HepG2 (cell line): Measurements from ENCODE around the gene HSPB7. TPM values are rescaled to one million over a fixed set of nuclear protein-coding genes. Genes with fewer than 3 reads are reported as not detected.

Experiments used
- ARNTL ChIP-seq: sonication (generic); formaldehyde crosslinking; IDR thresholded peaks from 2 replicates; pipeline ENCODE4 v1.4.0; 2020; ENCODE audit warnings: mild to moderate bottlenecking, missing genetic modification reagents
- BORCS8-MEF2B ChIP-seq: sonication (generic); formaldehyde crosslinking; IDR thresholded peaks from 2 replicates; pipeline ENCODE4 v1.8.0; 2022; ENCODE audit warnings: mild to moderate bottlenecking, missing genetic modification reagents
- CEBPZ ChIP-seq: IDR thresholded peaks from 2 replicates; pipeline ENCODE4 v1.6.1; 2012; ENCODE audit warnings: low read length, improper control_type of control experiment
- ETV6 ChIP-seq: sonication (generic); formaldehyde crosslinking; conservative IDR thresholded peaks from 2 replicates; pipeline ENCODE4 v1.4.0; 2020; ENCODE audit warnings: missing genetic modification reagents
- HOXD1 ChIP-seq: sonication (generic); formaldehyde crosslinking; IDR thresholded peaks from 2 replicates; pipeline ENCODE4 v1.5.0; 2020; ENCODE audit warnings: missing genetic modification reagents
- MEF2D ChIP-seq: sonication (generic); formaldehyde crosslinking; IDR thresholded peaks from 2 replicates; pipeline ENCODE4 v1.5.1; 2020; ENCODE audit warnings: mild to moderate bottlenecking, missing genetic modification reagents
- MYPOP ChIP-seq: sonication (generic); formaldehyde crosslinking; IDR thresholded peaks from 2 replicates; pipeline ENCODE4 v1.8.1; 2023; ENCODE audit warnings: mild to moderate bottlenecking, moderate library complexity, missing genetic modification reagents
- NPAS2 ChIP-seq: sonication (generic); formaldehyde crosslinking; IDR thresholded peaks from 2 replicates; pipeline ENCODE4 v1.8.0; 2022; ENCODE audit warnings: mild to moderate bottlenecking, missing genetic modification reagents, borderline replicate concordance
- SETDB1 ChIP-seq: sonication (generic); formaldehyde crosslinking; IDR thresholded peaks from 2 replicates; pipeline ENCODE4 v1.5.1; 2020; ENCODE audit warnings: missing genetic modification reagents, mild to moderate bottlenecking, borderline replicate concordance
- SMC3 ChIP-seq: IDR thresholded peaks from 2 replicates; pipeline ENCODE4 v1.6.1; 2011; ENCODE audit warnings: low read length, improper control_type of control experiment
- STAG1 ChIP-seq: sonication (generic); formaldehyde crosslinking; IDR thresholded peaks from 2 replicates; pipeline ENCODE4 v1.4.0; 2020; ENCODE audit warnings: missing genetic modification reagents
- THRA ChIP-seq: sonication (generic); formaldehyde crosslinking; IDR thresholded peaks from 2 replicates; pipeline ENCODE4 v1.4.0; 2020; ENCODE audit warnings: missing genetic modification reagents, borderline replicate concordance
- ZFX ChIP-seq: sonication (generic); formaldehyde crosslinking; IDR thresholded peaks from 2 replicates; pipeline ENCODE4 v1.4.0; 2020; ENCODE audit warnings: mild to moderate bottlenecking, low read depth, missing genetic modification reagents, moderate library complexity
- ZMYM3 ChIP-seq: sonication (generic); formaldehyde crosslinking; IDR thresholded peaks from 2 replicates; pipeline ENCODE4 v1.5.1; 2020; ENCODE audit warnings: mild to moderate bottlenecking, missing genetic modification reagents
- ZNF17 ChIP-seq: sonication (generic); formaldehyde crosslinking; IDR thresholded peaks from 2 replicates; pipeline ENCODE4 v1.5.0; 2020; ENCODE audit warnings: mild to moderate bottlenecking, missing genetic modification reagents
- ZNF235 ChIP-seq: sonication (generic); formaldehyde crosslinking; IDR thresholded peaks from 2 replicates; pipeline ENCODE4 v1.8.1; 2023; ENCODE audit warnings: mild to moderate bottlenecking, missing genetic modification reagents, borderline replicate concordance
- ZNF281 ChIP-seq: sonication (generic); formaldehyde crosslinking; IDR thresholded peaks from 2 replicates; pipeline ENCODE4 v1.4.0; 2020; ENCODE audit warnings: missing genetic modification reagents, borderline replicate concordance
- ZNF350 ChIP-seq: sonication (generic); formaldehyde crosslinking; IDR thresholded peaks from 2 replicates; pipeline ENCODE4 v1.4.0; 2020; ENCODE audit warnings: mild to moderate bottlenecking, low read depth, missing genetic modification reagents, borderline replicate concordance
- ZNF670 ChIP-seq: sonication (generic); formaldehyde crosslinking; IDR thresholded peaks from 2 replicates; pipeline ENCODE4 v1.8.0; 2022; ENCODE audit warnings: mild to moderate bottlenecking, missing genetic modification reagents, borderline replicate concordance
- ZNF777 ChIP-seq: sonication (generic); formaldehyde crosslinking; IDR thresholded peaks from 2 replicates; pipeline ENCODE4 v1.4.0; 2020; ENCODE audit warnings: missing genetic modification reagents
- polyA plus RNA-seq, 8 experiments: library from polyadenylated mRNA; depleted of rRNA in 3 of 8; stranded (reverse) in 7 of 8; unstranded in 1 of 8; fragments of >200 nt; fragmentation: Illumina TruSeq in 4 of 8; extraction: Trizol in 4 of 8; gene quantifications; 2 replicates each; pipeline versions ENCODE4 v1.2.1 to v1.2.3, GENCODE V29; 2011 to 2016; ENCODE audit warnings: low read depth in 4 of 8, missing spikeins in 1 of 8, mixed read lengths in 1 of 8; ENCODE audit not compliant: insufficient read depth in 1 of 8
- total RNA-seq, 5 experiments: library from RNA; depleted of rRNA; stranded (reverse); fragments of >200 nt; fragmentation: Illumina TruSeq; extraction: Trizol; gene quantifications; 2 replicates each; pipeline ENCODE4 v1.2.3, GENCODE V29; 2016; ENCODE audit warnings: low read depth in 1 of 5

The HSPB7 gene
- total and polyA plus RNA-seq, 2 of the 13 experiments (the other 11 are each of a cell fraction or from before 2014, with no cell fraction given) = 0.20 TPM; not detected in 1

GRCh38 chr1:16055613-16056520 is 38.0 kb upstream of the HSPB7 start (continued):
- no peak for TF ChIP-seq ZNF777 (CRISPR knock-in tag)
- no peak for TF ChIP-seq BORCS8-MEF2B (CRISPR knock-in tag)
- TF ChIP-seq MYPOP = no peak
- no peak for TF ChIP-seq ZNF17 (CRISPR knock-in tag)
- TF ChIP-seq THRA (CRISPR knock-in tag) = peak; percentile 15; the same call in 1 of the 2 replicates
- no peak for TF ChIP-seq ZNF235 (CRISPR knock-in tag)
- TF ChIP-seq ARNTL (CRISPR knock-in tag) = no peak
- no peak for TF ChIP-seq NPAS2 (CRISPR knock-in tag)
- TF ChIP-seq ZMYM3 (CRISPR knock-in tag) = no peak
- TF ChIP-seq ZNF350 = no peak
- TF ChIP-seq HOXD1 = no peak
- TF ChIP-seq SMC3 = peak; percentile 46
- 0 out of 2 replicates have a peak, but pooled peaks have one; percentile 29 for TF ChIP-seq ZNF670 (CRISPR knock-in tag)
- no peak for TF ChIP-seq SETDB1 (CRISPR knock-in tag)
- TF ChIP-seq ZFX (CRISPR knock-in tag) = 0 out of 2 replicates have a peak, but pooled peaks have one; percentile 16
- no peak for TF ChIP-seq ETV6
- no peak for TF ChIP-seq ZNF281 (CRISPR knock-in tag)
- TF ChIP-seq CEBPZ = no peak
- TF ChIP-seq MEF2D (CRISPR knock-in tag) = no peak
- TF ChIP-seq STAG1 (CRISPR knock-in tag) = peak; percentile 86
